Activated CD8-positive, alpha-beta T cell treated with anti-CD3 and anti-CD28 coated beads, Interleukin-2, amount 10 ng/mL, durations not matched to agents 7 days and 5 days (primary cell): ENCODE data around the gene GIMAP4. TPM values are rescaled to one million over a fixed set of nuclear protein-coding genes. Genes with fewer than 3 reads are reported as not detected.

Source experiments
- ATAC-seq: fragments of 150-1000 bp; cut with Tn5 transposase; one replicate; pipeline ENCODE4 v1.10.0; 2021; ENCODE audit warnings: moderate library complexity
- CTCF ChIA-PET: fragments of 350-600 bp; sonication (Branson Sonifier 250); formaldehyde crosslinking; loops from one replicate; lab custom pipeline; 2021; ENCODE audit warnings: antibody characterized with exemption; lab: Charles Lee
- POLR2A ChIA-PET: fragments of 350-600 bp; sonication (Branson Sonifier 250); formaldehyde crosslinking; loops from one replicate; lab custom pipeline; 2021; ENCODE audit warnings: antibody characterized with exemption; lab: Charles Lee
- DNase-seq: peaks from one replicate; pipeline ENCODE4 v3.0.0-alpha.2; 2020
- H3K27ac Mint-ChIP-seq: one replicate; pipeline ENCODE4 v1.8.0; 2021; ENCODE audit warnings: mild to moderate bottlenecking, mixed read lengths
- H3K27me3 Mint-ChIP-seq: one replicate; pipeline ENCODE4 v1.8.0; 2021; ENCODE audit warnings: low read depth, mixed read lengths
- H3K36me3 Mint-ChIP-seq: one replicate; pipeline ENCODE4 v1.8.0; 2021; ENCODE audit warnings: low read depth, mixed read lengths
- H3K4me1 Mint-ChIP-seq: one replicate; pipeline ENCODE4 v1.8.0; 2021; ENCODE audit warnings: low read depth, mixed read lengths
- H3K4me3 Mint-ChIP-seq: one replicate; pipeline ENCODE4 v1.8.0; 2021; ENCODE audit warnings: mild to moderate bottlenecking, mixed read lengths
- H3K9me3 Mint-ChIP-seq: one replicate; pipeline ENCODE4 v1.8.0; 2022; ENCODE audit warnings: mixed read lengths; ENCODE audit not compliant: insufficient read depth
- total RNA-seq, 2 experiments: library from RNA; stranded (reverse); gene quantifications; one replicate each; pipeline ENCODE4 v1.2.3, GENCODE V29; 2021

Gene GIMAP4
- total RNA-seq, 2 experiments from 2014 or later, result 174 to 186 TPM

- ATAC-seq, result peak; percentile 12
- H3K36me3 Mint-ChIP-seq, result peaks cover 51% of the 10 kb centered on the region
- CTCF ChIA-PET, result interaction anchor here (1.0 to 4.8 kb wide), 8 partner anchors 45 to 312 kb away, joined by 3 to 26 read pairs (median 4); partner anchors contain the start of genes GIMAP5 and GIMAP7
- POLR2A ChIA-PET, result interaction anchor here (0.8 to 2.7 kb wide), 6 partner anchors 40 to 175 kb away, joined by 3 to 12 read pairs (median 6); partner anchors contain the start of genes GIMAP7 and GIMAP8
- H3K9me3 Mint-ChIP-seq, result peaks cover 28% of the 10 kb centered on the region
- H3K27me3 Mint-ChIP-seq, result no peaks in the 10 kb centered on the region
- peak overlapping the region; percentile 44 for H3K4me3 Mint-ChIP-seq
- peak overlapping the region; percentile 67 for H3K27ac Mint-ChIP-seq
- peaks cover 42% of the 10 kb centered on the region for H3K4me1 Mint-ChIP-seq
- DNase-seq, result no peak
Observed at GRCh38 chr7:150564006-150564405, 3.2 kb upstream of the GIMAP4 start.

- CTCF ChIA-PET, result interaction anchor here (1.0 to 4.8 kb wide), 7 partner anchors 10 to 312 kb away, joined by 3 to 26 read pairs (median 3); partner anchors contain the start of gene GIMAP5
- no peak for ATAC-seq
- Mint-ChIP-seq H3K27me3 (no peaks in the 10 kb centered on the region), H3K9me3 (peaks cover 28% of the 10 kb centered on the region), H3K4me3 (peak overlapping the region; percentile 44), H3K27ac (peak overlapping the region; percentile 67), H3K4me1 (peaks cover 47% of the 10 kb centered on the region), H3K36me3 (peaks cover 55% of the 10 kb centered on the region)
- POLR2A ChIA-PET, result interaction anchor here (0.8 to 2.7 kb wide), 5 partner anchors 41 to 116 kb away, joined by 3 to 12 read pairs (median 5); partner anchors contain the start of genes GIMAP7 and GIMAP8
- DNase-seq, result no peak
Observed at GRCh38 chr7:150564566-150564965, 2.6 kb upstream of the GIMAP4 start.

DNA sequence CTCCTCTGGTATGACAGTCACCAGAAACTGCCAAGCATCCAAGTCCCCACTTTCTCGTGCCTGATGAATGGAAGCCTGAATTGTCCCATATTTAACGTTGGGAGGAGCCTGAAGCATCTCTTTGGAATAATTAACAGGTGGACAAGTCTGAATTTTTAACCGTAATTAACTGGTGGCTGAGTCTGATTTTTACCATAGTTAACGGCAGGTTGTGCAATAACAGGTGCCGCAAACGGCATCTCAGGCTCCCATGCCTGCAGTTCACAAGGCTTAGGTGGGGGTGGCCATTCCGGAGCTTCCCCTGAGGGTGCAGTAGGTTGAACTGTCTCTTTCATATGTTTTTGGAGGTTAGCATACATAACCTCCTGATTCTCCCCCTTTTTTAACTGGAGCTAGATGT lies 2.0 kb upstream of the GIMAP4 start:
- H3K27ac Mint-ChIP-seq, result peak overlapping the region; percentile 50
- peak overlapping the region; percentile 15 for H3K4me3 Mint-ChIP-seq
- CTCF ChIA-PET, result interaction anchor here (1.1 to 4.8 kb wide), 4 partner anchors 11 to 172 kb away, joined by 3 to 26 read pairs (median 4); partner anchors contain the start of gene GIMAP5
- DNase-seq (no peak), ATAC-seq (no peak)
- H3K27me3 Mint-ChIP-seq, result no peaks in the 10 kb centered on the region
- H3K4me1 Mint-ChIP-seq, result peaks cover 54% of the 10 kb centered on the region
- H3K36me3 Mint-ChIP-seq, result peaks cover 56% of the 10 kb centered on the region
- peaks cover 24% of the 10 kb centered on the region for H3K9me3 Mint-ChIP-seq
- POLR2A ChIA-PET, result interaction anchor here (1.2 to 2.7 kb wide), 3 partner anchors 45 to 115 kb away, joined by 3 to 12 read pairs (median 6); partner anchors contain the start of genes GIMAP7 and GIMAP8

- no peak for ATAC-seq
- CTCF ChIA-PET, result interaction anchor here (1.2 to 4.8 kb wide), 4 partner anchors 46 to 150 kb away, joined by 3 to 60 read pairs (median 15); partner anchors contain the start of genes GIMAP1 and GIMAP8
Observed at GRCh38 chr7:150566123-150566522, 1.1 kb upstream of the GIMAP4 start.

DNA sequence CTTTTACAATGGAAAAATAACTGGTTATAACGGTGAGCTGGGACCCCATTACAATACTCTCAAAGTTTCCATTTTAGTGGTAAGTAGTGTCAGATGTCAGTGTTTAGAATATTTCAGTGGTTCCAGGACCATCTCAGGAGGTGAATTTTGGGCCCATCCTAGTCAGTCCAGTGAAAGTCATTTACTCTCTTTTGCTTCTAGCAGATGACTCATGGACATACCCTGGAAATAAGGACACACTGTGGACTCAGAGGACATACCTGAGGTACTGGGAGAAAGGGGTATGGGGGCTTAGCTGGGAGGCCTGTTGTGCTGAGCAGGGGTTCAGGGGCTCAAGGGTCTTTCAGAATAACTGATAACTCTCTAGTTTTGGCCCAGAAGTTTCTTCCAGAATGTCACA lies 618 bp upstream of the GIMAP4 start:
- no peak for ATAC-seq
- Mint-ChIP-seq H3K36me3 (peaks cover 57% of the 10 kb centered on the region), H3K4me3 (peak overlapping the region; percentile 88), H3K9me3 (peaks cover 11% of the 10 kb centered on the region), H3K27ac (peak overlapping the region; percentile 90), H3K4me1 (peaks cover 59% of the 10 kb centered on the region), H3K27me3 (no peaks in the 10 kb centered on the region)
- no peak for DNase-seq
- CTCF ChIA-PET, result interaction anchor here (0.7 to 4.8 kb wide), 13 partner anchors 14 to 189 kb away, joined by 3 to 60 read pairs (median 4); partner anchors contain the start of genes GIMAP1, GIMAP5, GIMAP7 and GIMAP8
- POLR2A ChIA-PET, result interaction anchor here (0.6 to 5.1 kb wide), 21 partner anchors 10 to 189 kb away, joined by 3 to 73 read pairs (median 6); partner anchors contain the start of genes GIMAP2, GIMAP5, GIMAP6 and GIMAP7

More at GRCh38 chr7:150566123-150566522, 1.1 kb upstream of the GIMAP4 start:
- Mint-ChIP-seq H3K36me3 (peaks cover 57% of the 10 kb centered on the region), H3K4me1 (peaks cover 59% of the 10 kb centered on the region), H3K9me3 (peaks cover 15% of the 10 kb centered on the region), H3K4me3 (peak overlapping the region; percentile 88), H3K27me3 (no peaks in the 10 kb centered on the region), H3K27ac (no peak overlapping the region)
- no peak for DNase-seq
- POLR2A ChIA-PET, result interaction anchor here (1.7 to 5.1 kb wide), 5 partner anchors 51 to 172 kb away, joined by 10 to 73 read pairs (median 15); partner anchors contain the start of genes GIMAP2, GIMAP5, GIMAP7 and GIMAP8

DNA sequence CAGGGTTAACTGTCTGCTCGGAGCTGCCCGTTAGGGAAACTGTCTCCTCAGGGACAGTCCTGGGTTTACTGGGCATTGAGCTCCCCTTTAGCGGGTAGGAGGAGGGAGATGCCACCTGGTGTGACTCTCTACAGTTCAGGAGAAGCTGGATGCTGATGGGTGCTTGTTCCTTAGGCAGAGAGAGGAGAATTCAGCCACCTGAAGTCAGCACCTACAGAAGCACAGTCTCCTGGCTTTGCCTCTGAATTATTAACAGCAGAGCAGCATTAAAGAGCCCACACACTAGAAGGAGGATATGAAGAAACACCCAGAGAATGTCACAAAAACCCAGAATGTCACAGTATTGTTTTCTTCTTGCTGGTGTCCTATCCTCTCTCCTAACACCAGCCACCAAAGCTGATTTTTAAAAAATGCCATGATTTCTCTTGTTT lies 696 bp downstream of the GIMAP4 start:
- H3K9me3 Mint-ChIP-seq, result peaks cover 11% of the 10 kb centered on the region
- no peak for DNase-seq
- peaks cover 59% of the 10 kb centered on the region for H3K36me3 Mint-ChIP-seq
- peak overlapping the region; percentile 88 for H3K4me3 Mint-ChIP-seq
- ChIA-PET CTCF (interaction anchor here (0.8 to 4.8 kb wide), 17 partner anchors 15 to 188 kb away, joined by 3 to 60 read pairs (median 5); partner anchors contain the start of genes GIMAP1, GIMAP5, GIMAP6 and GIMAP7), POLR2A (interaction anchor here (0.6 to 5.1 kb wide), 18 partner anchors 11 to 188 kb away, joined by 3 to 73 read pairs (median 9); partner anchors contain the start of genes GIMAP2, GIMAP5, GIMAP6 and GIMAP7)
- H3K4me1 Mint-ChIP-seq, result peaks cover 61% of the 10 kb centered on the region
- peak overlapping the region; percentile 90 for H3K27ac Mint-ChIP-seq
- peak; percentile 42 for ATAC-seq
- no peaks in the 10 kb centered on the region for H3K27me3 Mint-ChIP-seq

DNA sequence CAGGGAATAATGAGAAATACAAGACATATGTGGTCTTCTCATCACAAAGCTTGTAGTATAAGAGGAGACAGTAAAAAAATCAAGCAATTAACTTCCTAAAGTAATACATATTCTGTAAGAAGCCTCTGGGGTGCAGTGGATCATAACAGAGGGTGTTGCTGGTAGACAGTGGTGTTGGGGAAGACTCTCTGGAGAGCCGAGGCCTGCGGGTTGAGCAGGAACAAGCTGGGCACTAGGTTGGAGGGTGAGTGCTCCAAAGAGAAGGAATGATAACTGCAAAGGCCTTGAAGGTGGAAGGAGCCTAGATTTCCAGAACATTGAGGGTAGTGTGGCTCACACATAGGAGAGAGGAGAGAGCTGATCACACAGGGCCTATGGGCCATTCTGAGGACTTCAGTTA lies 1.5 kb downstream of the GIMAP4 start:
- Mint-ChIP-seq H3K36me3 (peaks cover 64% of the 10 kb centered on the region), H3K27ac (peak overlapping the region; percentile 90), H3K27me3 (no peaks in the 10 kb centered on the region), H3K4me1 (peaks cover 53% of the 10 kb centered on the region), H3K9me3 (peaks cover 15% of the 10 kb centered on the region), H3K4me3 (peak overlapping the region; percentile 88)
- ATAC-seq (peak; percentile 69), DNase-seq (peak; percentile 48)
- POLR2A ChIA-PET, result interaction anchor here (0.6 to 5.1 kb wide), 13 partner anchors 41 to 187 kb away, joined by 3 to 73 read pairs (median 9); partner anchors contain the start of genes GIMAP2, GIMAP5, GIMAP6 and GIMAP7
- CTCF ChIA-PET, result interaction anchor here (0.8 to 4.8 kb wide), 18 partner anchors 8 to 187 kb away, joined by 3 to 60 read pairs (median 4); partner anchors contain the start of genes GIMAP1, GIMAP5, GIMAP6 and GIMAP7

DNA sequence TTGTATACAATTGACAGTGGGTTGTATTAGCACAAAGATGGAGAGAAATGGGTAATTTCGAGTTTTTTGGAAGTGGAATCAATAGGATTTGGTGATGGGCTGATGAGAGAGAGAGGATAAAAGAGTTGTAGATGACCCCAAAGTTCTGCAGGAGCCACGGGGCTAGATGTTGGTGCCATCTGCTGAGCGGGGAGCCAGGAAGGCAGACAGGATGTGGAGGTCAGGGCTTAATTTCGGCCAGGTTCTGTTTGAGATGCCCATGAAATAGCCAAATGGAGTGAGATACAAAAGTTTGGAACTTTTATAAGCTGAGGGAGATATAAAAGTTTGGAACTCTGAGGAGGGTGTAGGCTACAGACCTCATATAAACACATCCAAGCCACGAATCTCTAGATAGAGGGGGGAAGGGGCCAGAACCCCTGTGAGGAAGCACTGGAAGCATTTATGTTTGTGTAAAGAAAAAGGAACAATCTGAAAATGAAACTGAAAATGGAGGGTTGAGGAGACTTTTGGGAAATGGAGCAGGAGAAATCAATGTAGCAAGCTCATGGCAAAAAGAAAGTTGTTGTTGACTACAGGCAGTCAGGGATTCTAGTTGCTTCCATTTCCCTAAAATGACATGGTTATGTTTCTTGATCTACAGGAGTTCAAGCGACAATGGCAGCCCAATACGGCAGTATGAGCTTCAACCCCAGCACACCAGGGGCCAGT lies 2.2 kb downstream of the GIMAP4 start:
- peaks cover 20% of the 10 kb centered on the region for H3K9me3 Mint-ChIP-seq
- H3K27ac Mint-ChIP-seq, result peak overlapping the region; percentile 90
- peak overlapping the region; percentile 88 for H3K4me3 Mint-ChIP-seq
- ChIA-PET POLR2A (interaction anchor here (0.6 to 5.1 kb wide), 12 partner anchors 40 to 186 kb away, joined by 3 to 73 read pairs (median 8); partner anchors contain the start of genes GIMAP2, GIMAP5, GIMAP6 and GIMAP7), CTCF (interaction anchor here (0.9 to 4.8 kb wide), 20 partner anchors 9 to 209 kb away, joined by 3 to 60 read pairs (median 4); partner anchors contain the start of genes GIMAP1, GIMAP5, GIMAP6 and GIMAP7)
- ATAC-seq (no peak), DNase-seq (no peak)
- peaks cover 68% of the 10 kb centered on the region for H3K36me3 Mint-ChIP-seq
- peaks cover 46% of the 10 kb centered on the region for H3K4me1 Mint-ChIP-seq
- H3K27me3 Mint-ChIP-seq, result no peaks in the 10 kb centered on the region

- H3K4me3 Mint-ChIP-seq, result peak overlapping the region; percentile 88
- H3K27ac Mint-ChIP-seq, result peak overlapping the region; percentile 90
- ATAC-seq (no peak), DNase-seq (no peak)
- POLR2A ChIA-PET, result interaction anchor here (0.9 to 5.1 kb wide), 8 partner anchors 8 to 185 kb away, joined by 3 to 73 read pairs (median 8); partner anchors contain the start of genes GIMAP5, GIMAP6, GIMAP7 and GIMAP8
- CTCF ChIA-PET, result interaction anchor here (1.1 to 4.8 kb wide), 8 partner anchors 10 to 208 kb away, joined by 3 to 60 read pairs (median 4); partner anchors contain the start of genes GIMAP1 and GIMAP8
- peaks cover 35% of the 10 kb centered on the region for H3K4me1 Mint-ChIP-seq
- H3K27me3 Mint-ChIP-seq, result no peaks in the 10 kb centered on the region
- H3K9me3 Mint-ChIP-seq, result peaks cover 25% of the 10 kb centered on the region
- H3K36me3 Mint-ChIP-seq, result peaks cover 81% of the 10 kb centered on the region
Observed at GRCh38 chr7:150570556-150571465, 3.6 kb downstream of the GIMAP4 start.

GRCh38 chr7:150572496-150572895 lies 5.3 kb downstream of the GIMAP4 start:
- Mint-ChIP-seq H3K27me3 (no peaks in the 10 kb centered on the region), H3K4me1 (peaks cover 31% of the 10 kb centered on the region), H3K27ac (peak overlapping the region; percentile 45), H3K9me3 (peaks cover 39% of the 10 kb centered on the region), H3K4me3 (no peak overlapping the region), H3K36me3 (peaks cover 95% of the 10 kb centered on the region)
- POLR2A ChIA-PET, result interaction anchor here (1.2 kb wide), 1 partner anchor 10 kb away, joined by 3 read pairs; no protein-coding TSS in a partner anchor
- CTCF ChIA-PET, result no interaction called here
- no peak for ATAC-seq
- DNase-seq, result no peak
